Activated T-cell treated with anti-CD3 and anti-CD28 coated beads for 24 hours (primary cell): ENCODE data around the gene ABAT.

Experiments
- DNase-seq: peaks from one replicate; pipeline ENCODE4 v3.0.0-alpha.2; 2020; ENCODE audit warnings: low read depth

The ABAT gene

DNA sequence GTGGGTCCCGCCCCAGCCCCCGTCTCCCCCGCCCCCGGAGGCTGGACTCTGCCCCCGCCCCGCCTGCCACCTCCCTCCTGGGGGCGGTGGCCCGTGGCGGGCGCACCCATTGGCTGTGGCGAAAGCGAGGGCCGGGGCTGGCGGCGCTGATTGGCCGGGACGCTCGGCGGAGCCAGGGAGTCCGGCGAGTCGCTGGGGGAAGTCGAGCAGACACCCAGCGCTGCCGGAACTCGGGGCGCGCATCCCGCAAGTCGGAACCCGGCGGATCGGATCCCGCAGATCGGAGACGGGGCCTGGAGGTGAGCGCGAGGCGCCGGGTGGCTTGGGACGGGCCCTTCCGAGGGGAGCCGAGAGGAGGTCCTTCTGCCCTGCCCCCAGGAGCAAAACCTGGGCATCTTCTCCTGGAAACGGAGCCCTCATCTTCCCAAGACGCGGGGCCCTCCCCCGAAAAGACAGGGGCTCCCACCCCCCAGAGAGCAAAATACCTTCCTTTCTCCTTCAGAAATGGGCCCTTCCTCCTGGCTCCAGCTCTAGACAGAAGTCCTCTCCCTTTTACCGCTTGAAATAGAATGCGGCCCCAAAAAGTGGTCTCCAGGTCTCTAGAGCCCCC lies at the start of gene ABAT:
ABAT (plus strand) TSS at position 205 of the 610 bp plus-strand sequence. CDS start 61,123 bp downstream, outside the sequence.
- DNase-seq = peak; percentile 84

DNA sequence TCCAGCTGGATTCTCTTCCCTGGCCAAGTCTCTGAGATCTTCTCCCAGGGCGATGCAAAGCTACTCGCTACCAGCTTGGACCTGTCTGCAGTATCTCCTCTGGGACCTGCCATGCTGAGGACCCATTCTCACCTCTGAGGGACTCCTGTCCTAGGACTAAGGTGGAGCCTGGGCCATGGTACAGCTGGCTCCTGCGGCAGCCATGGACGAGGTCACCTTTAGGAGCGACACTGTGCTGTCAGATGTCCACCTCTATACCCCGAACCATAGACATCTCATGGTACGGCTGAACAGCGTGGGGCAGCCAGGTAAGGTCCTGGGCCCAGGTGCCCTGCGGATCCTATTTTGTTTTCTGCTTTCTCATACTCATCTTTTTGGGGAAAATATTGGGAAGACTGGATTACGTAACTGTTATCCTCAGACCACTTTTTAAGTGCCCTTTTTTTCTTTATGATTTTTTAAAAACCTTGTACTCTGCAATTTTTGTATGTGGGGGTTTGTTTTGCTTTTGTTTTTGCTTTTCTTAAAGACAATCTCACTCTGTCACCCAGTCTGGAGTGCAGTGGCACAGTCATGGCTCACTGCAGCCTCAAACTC lies 48.8 kb upstream of the ABAT start:
- DNase-seq = no peak

DNA sequence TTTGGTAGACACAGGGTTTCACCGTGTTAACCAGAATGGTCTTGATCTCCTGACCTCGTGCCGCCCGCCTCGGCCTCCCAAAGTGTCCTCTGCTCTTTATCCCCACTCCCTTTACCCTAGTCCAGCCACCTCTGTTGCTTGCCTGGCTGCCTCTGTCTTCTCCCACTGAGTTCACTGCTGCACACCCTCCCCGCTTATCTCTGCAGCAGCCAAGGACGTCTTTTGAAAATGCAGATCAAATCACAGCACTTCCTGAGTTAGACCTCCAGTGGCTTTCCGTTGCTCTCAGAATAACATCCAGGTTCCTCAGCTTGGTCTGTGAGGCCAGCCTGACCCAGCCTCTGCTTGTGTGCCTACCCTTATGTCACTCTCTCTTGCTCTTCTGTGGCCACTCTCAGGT lies 47.5 kb upstream of the ABAT start:
- DNase-seq = no peak

DNA sequence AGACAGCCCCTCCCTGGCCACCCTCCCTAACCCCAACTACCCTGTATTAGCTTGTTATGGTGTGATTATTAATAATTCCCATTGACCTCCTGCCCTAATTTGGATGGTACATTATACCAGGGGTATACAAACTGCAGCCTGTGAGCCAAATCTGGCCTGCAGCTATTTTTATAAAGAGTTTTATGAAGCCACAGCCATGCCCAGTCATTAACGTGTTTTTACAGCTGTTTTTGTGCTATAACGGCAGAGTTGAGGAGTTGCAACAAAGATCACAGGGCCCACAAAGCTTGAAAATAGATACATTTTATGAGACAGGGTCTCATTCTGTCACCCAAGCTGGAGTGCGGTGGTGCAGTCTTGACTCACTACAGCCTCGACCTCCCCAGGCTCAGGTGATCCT lies 47.0 kb upstream of the ABAT start:
- DNase-seq = no peak

DNA sequence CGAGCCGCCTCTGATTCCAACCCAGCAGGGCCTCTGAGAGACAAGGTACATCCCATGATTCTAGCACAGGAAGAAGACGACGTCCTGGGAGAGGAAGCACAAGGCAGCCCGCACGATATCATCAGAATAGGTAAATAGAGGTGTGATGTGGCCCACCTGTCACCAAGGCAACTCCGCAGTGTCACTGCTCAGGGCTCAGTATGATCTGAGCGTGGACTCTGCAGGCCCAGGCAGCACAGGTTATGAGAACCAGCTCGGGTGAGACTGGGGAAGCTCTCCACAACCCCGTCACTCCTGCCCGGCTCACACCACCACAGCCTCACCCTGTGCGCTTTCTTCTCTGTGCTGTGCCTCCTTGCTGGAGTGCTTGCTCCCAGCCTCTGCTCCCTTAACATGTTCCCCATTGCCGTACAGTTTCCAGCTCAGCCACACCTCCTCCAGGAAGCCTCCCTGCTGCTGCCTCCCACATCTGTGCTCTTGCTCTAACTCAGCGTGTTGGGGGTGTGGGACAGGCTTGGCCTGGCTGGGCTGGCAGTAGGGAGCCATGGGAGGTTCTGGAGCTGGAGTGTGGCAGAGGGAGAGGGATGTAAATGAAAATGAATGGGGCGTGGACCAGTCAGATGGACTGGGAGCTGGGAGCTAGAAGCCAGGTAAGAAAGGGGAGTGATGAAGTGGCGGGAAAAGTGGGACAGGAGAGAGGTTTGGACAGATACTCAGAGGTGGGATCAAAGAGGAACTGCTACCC lies 45.3 kb upstream of the ABAT start:
- no peak for DNase-seq

DNA sequence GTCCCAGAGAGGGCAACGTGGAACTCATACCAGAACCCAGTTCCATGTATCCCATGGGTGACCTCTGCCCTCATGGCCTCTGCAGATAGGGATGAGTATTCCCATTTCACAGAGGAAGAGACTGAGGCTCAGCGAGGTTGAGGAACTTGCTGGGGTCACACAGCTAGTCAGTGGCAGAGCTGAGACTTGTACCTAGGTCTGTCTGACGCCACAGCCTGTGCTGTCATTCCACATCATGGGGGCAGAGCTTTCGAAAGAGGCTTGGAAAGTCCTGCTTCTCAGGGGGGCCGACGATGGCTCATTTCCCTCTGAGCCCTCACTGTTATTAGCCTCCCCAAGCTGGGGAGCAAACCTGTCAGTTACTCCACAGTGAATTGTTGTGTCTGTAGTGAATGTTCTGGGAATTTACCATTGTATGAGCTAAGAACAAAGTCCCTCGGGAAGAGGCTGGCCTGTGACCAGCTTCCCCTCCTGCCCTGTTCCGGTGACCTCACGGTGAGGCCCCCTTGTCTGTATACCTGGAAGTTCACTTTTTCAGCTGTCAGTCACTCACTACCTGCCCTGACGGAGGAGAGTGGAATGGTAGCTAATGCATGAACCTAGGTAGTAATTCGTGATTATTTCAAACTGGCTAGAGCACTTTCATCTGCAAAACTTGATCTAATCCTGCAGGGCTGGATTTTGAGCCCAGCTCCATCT lies 44.0 kb upstream of the ABAT start:
- no peak for DNase-seq

DNA sequence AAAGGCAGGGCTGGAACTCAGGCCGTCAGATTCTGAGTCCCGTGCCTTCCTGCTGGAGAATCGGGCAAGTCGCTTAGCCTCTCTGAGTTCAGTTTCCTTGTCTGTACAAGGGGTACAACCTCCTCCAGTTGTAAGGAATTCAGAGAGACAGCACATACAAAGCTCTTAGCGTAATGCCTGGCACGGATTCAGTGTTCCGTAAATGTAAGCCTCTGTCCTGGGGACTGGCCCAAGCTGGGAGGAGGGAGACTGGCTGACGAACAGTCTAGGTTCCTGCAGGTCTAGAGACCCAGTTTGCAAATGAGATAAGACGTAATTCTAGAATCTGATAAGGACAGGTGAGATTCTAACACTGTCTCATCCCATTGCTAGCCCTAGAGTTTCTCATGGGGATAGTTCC lies 43.0 kb upstream of the ABAT start:
- no peak for DNase-seq

DNA sequence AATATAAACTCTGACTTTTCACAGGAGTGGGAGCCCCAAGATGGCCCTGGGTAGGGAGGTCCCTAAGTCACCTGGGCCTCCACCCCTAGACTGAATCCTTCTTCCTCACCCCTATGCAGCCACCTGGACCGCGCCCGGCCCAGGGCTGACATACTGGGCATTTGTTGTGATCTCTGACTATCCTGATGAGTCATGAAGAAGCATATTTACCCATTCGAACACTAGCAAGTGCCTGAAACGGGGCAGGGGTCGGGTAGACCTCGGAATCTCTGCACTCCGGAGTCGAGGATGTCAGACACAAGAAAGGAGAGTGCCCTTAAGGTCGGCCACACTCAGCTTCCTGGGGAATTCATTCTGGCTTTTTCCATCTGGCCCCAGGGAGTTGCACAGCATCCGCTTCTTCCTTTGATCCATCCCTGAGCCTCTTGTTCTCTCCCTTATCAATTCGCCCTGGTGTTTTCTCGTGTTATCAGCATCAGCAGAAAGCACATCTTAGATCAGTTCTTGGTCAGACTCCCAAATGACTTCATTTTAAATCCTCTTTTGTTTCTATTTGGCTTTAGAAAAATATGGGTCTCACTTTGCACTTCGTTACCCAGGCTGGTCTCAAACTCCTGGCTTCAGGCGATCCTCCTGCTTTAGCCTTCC lies 42.5 kb upstream of the ABAT start:
- DNase-seq = no peak

DNA sequence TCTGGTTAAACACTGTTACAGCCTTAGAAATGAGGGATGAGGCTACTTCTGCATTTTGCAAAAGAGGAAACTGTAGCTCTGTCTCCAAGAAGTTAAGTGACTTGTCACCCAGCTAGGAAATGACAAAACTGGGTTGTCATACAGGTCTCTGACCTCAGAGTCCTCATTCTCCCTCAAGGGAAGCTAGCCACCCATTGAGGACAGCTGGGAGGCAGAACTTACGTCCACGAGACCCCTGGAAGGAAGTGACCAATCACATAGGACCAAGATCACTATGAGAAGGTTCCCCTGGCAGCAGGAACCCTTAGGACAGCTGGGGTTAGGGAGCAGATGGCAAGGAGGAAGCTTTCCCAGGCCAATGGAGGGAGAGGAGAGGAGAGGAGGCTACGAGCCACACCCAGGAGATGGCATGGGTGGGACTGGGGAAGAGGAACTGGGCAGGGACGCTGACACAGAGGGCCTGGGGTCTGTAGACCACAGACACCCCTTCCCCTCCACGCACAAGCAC lies 41.7 kb upstream of the ABAT start:
- DNase-seq = no peak

DNA sequence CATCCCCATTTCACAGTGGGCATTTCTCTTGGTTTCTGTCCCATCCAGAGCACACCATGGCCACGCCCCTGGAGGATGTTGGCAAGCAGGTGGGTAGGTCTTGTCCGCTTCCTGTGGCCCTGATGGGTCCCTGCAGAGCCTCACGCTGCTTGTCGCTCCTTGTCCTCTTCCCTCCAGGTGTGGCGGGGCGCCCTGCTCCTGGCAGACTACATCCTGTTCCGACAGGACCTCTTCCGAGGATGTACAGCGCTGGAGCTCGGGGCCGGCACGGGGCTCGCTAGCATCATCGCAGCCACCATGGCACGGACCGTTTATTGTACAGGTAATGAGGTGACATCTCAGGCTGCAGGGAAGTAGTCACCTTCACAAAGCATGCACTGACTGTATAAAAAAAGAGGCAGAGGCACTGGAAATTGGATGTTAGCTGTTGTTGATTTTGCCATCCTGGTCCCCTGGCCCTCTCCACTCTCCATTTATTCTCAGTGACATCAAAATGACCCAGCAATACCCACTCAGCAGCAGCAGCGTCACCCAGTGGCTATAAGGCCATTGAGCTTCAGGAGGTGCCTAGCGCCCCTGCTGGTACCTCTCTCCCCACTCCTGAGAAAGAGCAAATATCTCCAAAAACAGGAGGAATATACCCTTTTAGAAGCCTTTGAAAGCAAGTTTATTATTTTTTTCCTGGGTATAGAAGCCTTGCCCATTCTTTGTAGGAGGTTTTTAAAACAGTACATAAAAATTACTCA lies 39.3 kb upstream of the ABAT start:
- no peak for DNase-seq

DNA sequence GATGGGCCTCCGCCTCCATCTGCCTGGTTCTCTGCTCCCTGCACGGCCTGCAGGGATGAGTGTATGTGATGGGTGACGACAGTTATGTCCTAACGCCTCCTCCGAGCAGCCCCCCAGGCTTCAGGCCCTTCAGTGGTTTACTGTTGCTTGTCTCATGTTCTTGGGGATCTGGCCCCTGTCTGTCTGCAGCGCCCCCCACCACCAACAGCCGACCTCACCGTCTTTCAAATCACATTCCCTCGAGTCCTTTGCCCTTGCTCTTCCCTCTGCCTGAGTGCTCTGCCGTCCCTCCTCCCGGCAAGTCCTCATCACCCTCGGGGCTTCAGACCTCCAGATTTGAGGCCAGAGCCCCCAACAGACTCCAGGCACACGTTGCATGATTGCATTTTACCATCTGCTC lies 34.7 kb upstream of the ABAT start:
- DNase-seq = no peak

DNA sequence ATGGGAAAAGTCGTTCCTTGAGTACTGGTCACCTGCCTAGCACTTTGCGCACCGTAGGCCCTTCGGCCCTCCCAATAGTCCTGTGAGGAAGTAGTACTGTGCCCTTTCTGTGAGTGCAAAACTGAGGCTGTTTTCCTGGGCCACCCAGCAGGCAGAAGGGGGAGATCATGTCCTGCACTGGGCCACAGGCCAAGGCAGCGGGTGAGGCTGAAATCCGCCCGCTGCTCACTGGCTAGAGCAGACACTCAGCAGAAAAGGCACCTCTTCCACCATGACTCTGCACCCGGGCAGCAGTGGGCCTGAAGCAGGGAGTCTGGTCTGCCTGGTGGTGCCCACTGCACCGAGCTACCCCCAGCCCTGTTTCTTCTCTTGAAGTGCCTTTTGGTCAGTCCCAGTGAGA lies 32.7 kb upstream of the ABAT start:
- no peak for DNase-seq

DNA sequence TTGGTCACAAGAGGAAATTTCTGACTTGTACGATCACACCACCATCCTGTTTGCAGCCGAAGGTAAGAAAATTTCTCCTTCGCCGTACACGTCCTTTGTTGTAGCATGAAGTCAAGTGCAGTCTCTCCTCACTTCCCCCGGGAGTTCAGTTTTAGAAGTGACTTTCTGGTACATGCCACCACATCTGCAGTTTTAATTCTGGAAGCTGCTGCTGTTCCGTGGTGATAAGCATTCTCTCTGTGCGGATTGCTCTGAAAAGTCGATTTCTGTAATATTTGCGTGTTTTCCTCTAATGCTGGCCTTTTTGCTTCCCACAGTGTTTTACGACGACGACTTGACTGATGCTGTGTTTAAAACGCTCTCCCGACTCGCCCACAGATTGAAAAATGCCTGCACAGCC lies 32.3 kb upstream of the ABAT start:
- no peak for DNase-seq

DNA sequence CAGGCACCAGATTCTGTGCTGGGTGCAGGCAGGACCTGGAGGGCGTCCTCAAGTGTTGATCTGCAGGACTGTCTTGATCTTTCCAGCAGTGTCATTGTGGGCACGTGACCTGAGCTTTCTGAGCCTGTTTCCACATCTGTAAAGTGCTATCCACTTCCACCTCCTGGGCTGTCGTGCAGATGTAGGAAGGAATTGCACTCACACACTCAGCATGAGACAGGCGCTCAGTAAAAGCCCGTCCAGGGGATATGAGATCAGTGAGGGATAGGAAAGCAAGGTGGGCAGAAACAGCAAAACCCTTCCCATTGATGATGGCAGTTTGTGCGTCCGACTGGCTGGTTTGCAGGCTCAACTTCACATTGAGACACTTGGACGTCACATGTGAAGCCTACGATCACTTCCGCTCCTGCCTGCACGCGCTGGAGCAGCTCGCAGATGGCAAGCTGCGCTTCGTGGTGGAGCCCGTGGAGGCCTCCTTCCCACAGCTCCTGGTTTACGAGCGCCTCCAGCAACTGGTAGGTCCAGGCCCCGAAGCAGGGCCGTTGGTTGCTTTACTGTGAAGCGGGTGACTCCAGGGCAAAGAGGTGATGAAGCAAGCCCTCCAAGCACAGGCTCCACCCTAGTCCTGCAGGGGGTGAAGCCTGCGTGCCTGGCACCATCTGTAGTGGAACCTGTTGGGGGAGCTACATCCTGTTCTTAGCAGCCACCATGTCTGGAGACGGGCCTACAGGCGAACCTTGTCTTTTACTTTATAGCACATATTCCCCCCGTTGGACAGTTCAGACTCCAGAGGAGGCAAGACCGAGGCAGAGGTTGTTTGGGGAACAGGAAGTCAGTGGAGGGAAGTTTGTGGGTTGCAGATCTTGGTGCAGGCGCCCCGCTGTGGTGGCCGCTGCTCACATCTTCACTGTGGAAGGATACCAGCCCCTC lies 29.9 kb upstream of the ABAT start:
- DNase-seq = no peak

DNA sequence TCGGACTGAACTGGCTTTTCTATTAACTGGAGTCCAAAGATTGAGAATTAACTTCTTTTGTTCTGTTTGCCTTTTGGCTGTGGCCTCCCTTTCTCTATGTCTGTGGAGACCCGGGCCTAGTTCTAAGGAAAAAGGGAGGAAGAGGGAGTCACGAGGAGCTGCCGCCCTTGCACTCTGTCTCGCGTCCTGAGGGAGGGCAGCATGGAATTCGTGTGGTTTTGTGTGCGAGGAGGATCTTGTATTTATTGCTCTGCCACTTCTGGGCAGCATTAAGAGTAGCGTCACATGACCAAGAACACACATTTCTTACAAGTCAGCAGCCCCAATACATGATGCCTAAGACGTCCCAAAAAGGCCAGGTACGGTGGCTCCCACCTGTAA lies 29.3 kb upstream of the ABAT start:
- no peak for DNase-seq

DNA sequence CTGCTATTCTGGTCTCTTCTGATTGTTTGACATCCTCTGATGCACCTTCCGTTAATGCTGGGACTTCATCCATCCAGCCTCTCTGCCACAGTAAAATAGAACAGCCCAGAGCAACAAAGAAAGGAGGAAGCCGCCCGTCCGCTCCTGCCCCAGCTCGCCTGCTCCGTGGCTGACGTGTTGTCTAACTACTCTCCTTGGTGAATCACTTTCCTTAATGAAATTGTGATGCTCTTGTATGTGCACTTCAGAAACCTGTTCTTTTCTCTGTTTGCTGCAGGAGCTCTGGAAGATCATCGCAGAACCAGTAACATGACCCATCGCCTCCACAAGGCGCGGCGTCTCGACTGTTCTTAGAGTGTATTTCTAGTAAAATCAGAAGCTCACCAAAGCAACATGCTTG lies 28.6 kb upstream of the ABAT start:
- no peak for DNase-seq

DNA sequence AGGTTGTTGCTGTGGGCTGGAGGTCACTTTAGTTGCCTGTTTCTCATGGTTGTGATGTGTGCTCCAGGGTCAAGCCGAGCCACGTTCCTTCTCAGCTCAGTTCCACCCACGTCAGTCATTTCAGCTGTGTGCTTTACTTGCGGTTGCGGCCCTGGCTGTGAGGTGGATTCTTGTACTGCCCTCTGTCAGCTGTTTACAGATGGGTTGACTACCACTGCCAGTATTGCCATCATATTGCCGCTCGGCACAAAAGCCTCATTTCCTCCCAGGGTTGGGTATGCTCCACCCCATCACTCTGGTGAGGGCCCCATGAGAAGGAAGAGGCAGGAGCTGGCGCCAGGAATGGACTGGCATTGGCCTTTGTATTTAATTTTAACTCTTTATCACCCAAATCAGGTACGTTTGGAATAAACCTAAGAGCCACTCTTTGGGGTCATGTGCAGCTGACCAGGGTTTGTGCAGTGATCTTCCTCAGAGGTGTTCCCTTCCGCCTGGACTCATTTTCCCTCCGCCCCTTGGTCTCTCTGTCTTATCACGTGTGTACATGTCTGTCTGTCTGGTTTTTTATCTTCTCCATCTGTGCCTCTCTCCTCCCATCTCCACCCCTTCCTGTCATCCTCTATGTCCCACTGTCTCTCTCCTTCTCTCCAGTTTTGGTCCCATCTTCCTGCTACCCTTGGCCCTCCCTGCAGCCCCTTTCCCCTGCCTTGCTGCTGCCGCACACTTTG lies 27.9 kb upstream of the ABAT start:
- no peak for DNase-seq

DNA sequence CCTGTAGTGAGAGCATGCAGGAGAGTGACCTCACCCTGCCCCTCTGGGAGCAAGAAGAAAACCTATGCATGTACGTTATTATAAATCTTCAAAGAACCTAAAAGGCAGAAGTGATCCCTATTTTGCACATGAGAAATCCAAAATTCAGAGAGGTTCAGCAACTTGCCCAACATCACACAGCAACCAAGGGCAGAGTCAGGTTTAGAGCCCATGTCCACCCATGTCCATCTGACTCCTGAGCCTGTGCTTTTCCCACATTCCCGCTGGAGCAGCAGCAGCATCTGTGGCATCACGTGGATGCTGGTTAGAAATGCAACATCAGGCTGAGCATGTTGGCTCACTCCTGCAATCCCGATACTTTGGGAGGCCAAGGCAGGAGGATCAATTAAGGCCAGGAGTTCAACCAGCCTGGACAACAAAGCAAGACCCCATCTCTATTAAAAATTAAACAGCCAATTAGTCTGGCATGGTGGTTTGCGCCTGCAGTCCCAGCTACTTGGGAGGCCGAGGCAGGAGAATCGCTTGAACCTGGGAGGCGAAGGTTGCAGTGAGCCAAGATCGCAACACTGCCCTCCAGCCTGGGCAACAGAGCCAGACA lies 26.6 kb upstream of the ABAT start:
- no peak for DNase-seq

DNA sequence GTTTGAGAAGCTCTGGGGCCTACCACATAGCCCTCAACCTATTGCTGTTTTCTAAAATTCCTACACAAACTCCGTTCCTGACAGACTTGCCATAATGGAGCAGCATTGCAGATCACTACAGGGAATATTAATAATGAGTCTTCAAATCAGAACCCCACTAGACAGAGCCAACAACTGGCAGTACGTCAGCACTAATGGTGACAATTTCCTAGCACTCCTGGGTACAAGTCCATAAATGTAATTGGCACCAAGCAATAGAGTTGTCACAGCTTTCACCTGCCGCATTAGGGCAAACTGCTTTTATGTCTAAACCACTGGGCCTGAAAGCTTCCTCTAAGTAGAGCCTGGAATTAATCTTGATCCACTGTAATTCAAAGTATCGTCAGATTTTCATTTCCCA lies 25.5 kb upstream of the ABAT start:
- no peak for DNase-seq
